GM19240 (cell line): ENCODE results near the gene ZFY.

ENCODE experiments used
- DNase-seq: peaks from one replicate; pipeline ENCODE4 v3.0.0; 2011; ENCODE audit warnings: low spot score; ENCODE audit not compliant: insufficient read length

The ZFY gene

GRCh38 chrY:2934861-2935715, at the start of gene ZFY:
ZFY (plus strand) TSS chrY:2935381; CDS start chrY:2953937, 18,556 bp downstream.
- DNase-seq, result no peak

DNA sequence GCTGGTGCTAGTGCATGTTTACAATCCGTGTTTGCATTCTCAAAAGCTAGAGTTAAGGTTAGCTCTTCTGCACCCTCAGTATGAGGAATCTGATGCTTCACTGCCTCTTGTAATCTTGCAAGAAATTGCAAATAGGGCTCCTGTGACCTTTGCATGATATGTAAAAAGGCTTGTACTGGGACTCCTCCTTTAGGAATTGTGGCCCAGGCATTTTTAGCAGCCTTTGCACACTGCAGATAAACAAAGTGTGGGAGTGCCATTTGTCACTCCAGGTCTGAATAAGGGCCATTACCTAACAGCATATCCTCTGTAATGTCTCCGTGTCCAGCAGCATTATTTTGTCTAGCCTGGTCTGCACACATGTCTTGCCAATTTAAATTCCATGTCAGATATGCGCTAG, 49.3 kb upstream of the ZFY start:
- no peak for DNase-seq

GRCh38 chrY:2887386-2887785, 47.8 kb upstream of the ZFY start:
- DNase-seq, result no peak

DNA sequence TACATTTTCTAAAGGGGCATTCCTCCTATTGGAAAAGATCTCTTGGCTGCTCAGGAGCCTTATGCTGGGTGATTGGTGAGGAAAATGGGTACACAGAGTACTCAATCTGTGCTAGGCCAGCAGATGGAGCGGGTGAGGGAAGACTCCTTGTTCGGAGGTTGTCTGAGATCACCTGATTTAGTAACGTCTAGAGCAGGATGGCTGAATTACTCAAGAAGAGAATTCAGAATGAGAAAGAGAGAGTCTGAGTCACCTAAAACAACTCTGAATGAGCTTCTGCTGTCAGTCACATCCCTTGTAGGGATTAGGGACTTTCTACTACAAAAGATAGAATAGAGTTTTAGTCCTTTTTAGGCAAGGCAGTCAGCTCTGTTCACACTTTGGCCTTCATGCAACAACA, 47.2 kb upstream of the ZFY start:
- DNase-seq, result no peak

GRCh38 chrY:2893471-2893870, 41.7 kb upstream of the ZFY start:
- DNase-seq, result no peak

GRCh38 chrY:2896050-2896449, 39.1 kb upstream of the ZFY start:
- no peak for DNase-seq

GRCh38 chrY:2907356-2907755, 27.8 kb upstream of the ZFY start:
- DNase-seq, result no peak

DNA sequence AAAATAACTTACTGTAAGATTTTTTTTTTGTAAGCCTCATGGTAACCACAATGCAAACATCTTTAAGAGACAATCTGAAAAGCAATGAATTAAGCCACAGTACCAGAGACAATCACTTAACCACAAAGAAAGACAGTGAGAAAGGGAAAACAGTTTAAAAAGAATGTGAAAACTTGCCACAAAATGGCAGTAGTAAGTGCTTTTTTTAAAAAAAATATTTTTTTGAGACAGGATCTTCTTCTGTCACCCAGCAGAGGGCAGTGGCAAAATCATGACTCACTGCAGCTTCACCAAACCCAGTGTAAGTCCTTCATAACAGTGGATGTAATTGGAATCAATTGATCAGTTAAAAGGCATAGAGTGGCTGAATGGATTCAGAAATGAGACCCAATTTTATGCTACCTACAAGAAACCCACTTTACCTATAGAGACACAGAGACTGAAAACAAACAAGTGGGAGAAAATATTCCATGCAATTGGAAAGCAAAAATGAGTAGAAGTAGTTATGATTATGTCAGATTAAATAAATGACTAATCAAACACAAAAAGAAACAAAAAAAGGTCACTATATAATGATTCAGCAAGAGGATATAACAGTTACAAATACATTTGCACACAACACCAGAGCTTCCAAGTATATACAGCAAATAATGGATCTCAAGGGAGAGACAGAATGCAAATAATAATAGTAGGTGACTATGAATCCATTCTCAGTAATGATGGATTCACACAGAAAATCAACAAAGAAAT, 21.9 kb upstream of the ZFY start:
- no peak for DNase-seq

DNA sequence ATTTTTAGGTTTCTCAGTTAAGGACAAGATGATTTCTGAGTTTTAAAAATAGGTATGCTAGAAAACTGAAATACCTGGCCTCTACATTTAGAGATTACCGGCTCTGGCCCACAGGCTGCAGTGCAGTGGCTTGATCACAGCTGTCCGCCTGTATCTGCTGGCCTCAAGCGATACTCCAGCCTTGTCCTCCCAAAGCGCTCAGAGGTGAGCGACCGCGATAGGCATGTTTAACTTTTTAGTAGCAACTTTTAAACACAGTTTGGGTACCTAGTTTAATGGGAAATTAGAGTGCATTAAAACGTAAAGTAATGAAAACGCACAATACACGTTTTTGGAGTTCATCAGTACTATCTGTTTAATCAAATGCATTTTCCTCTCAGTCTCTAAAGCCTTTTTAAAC, 1.1 kb upstream of the ZFY start:
- no peak for DNase-seq

GRCh38 chrY:2935716-2936435, 695 bp downstream of the ZFY start:
- DNase-seq, result no peak

DNA sequence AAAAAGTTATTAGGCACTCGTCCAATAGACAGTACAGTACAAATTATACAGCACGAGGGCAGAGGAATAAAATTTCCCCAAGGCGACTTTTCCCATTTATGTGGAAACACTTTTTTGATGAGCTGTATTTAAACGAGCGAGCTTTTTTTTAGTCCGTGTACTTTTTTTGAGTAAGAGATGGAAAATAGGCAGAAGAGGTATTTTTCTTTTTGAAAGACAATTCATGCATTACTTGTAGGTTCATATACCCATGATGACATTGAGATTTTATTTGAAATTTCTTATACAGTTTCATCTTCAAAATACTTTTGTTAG, 1.2 kb downstream of the ZFY start:
- DNase-seq, result no peak

DNA sequence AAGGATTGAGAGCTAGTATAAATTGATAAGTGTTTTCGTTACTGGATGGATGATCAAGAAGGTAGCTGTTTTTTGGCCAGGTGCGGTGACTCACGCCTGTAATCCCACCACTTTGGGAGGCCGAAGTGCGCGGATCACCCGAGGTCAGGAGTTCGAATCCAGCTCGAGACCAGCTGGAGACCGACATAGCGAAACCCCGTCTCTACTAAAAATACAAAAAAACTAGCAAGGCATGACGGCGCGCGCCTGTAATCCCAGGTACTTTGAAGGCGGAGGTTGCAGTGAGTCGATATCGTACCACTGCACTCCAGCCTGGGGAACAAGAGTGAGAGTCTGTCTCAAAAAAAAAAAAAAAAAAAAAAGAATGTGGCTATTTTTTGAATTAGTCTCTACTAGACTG, 2.0 kb downstream of the ZFY start:
- no peak for DNase-seq

GRCh38 chrY:2949590-2950252, 14.5 kb downstream of the ZFY start:
- no peak for DNase-seq

GRCh38 chrY:2950655-2951054, 15.5 kb downstream of the ZFY start:
- DNase-seq, result no peak

DNA sequence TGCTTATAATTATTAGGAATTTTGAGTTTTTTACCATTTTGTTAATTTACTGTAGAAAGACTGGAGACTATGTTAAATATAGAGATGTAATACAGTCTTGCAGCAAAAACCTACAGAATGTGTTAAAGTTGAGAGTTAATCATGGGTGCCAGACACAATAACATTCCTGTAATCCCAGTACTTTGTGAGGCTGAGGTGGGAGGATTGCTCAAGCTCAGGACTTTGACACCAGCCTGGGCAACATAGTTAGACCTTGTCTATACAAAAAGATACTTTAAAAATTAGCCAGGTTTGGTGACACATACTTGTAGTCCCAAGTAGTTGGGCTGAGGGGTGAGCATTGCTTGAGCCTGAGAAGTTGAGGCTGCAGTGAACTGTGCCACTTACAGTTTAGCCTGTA, 17.7 kb downstream of the ZFY start:
- no peak for DNase-seq

GRCh38 chrY:2954735-2955134, 19.6 kb downstream of the ZFY start:
- no peak for DNase-seq

DNA sequence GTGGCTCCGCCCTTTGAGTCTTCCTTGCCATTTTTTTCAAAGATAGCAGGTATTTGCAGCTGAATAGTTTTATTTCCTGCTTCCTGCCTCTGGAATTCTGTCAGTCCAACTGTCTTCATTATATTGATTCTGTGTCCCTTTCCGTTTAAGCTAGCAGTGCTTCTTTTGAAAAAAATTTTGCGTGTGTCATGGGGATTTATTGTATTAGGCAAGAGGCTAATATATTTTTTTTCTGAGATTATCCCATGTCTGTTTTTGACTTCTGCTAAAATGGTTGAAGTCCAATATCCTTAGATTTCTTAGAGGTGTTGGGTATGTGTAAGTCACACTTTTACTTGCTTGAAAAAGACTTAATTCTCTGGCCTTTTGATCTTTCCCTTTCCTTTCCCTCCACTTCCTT, 20.4 kb downstream of the ZFY start:
- no peak for DNase-seq

DNA sequence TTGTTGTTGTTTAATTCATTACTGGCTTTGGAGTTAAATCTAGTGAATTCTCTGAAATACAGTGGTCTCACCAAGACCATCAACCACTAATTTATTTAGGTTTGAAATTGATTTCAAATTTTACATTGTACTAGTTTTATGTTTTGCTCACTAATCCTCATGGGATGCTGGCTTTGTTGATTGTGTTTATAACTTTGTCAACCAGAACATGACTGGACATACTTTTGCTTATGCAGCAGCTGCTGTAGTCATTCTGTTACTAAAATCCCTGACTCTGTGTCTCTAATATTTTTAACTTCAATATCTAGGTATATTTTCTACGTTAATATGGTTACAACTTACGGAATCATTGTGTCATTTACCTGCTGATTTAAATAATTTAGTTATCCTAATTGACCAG, 26.9 kb downstream of the ZFY start:
- DNase-seq, result no peak

- DNase-seq, result no peak
Measured at GRCh38 chrY:2964814-2965213, 29.6 kb downstream of the ZFY start.

GRCh38 chrY:2965629-2966028, 30.4 kb downstream of the ZFY start:
- DNase-seq, result no peak

GRCh38 chrY:2969561-2969960, 34.4 kb downstream of the ZFY start:
- DNase-seq, result no peak

DNA sequence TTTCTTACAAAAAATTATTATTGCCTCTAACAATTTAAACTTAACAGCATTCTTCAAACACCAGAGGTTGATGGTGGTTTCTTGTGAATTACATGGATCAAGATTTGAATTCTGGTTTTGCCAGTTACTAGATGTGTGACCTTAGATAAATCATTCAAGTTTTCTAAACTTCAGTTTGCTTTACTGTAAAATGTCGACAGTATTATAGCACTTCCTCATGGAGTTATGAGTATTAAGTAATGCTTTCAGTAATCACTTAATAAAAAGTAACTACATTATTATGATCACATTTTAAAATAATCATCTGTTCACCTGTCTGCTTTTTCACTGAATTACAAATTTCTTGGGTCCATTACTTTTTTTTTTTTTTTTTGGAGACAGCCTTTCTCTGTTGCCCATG, 37.5 kb downstream of the ZFY start:
- no peak for DNase-seq
